Vein endothelial cell (primary cell): ENCODE data around the gene CTTN. TPM values are rescaled to one million over a fixed set of nuclear protein-coding genes. Genes with fewer than 3 reads are reported as not detected.

Experiments used
- total RNA-seq: library from RNA; depleted of rRNA; stranded (reverse); fragments of >200 nt; gene quantifications from 2 replicates; pipeline ENCODE4 v1.2.3, GENCODE V29; 2012

CTTN gene
- 328 and 357 TPM in 2 replicates for total RNA-seq

GRCh38 chr11:70397983-70398833 lies at the start of gene CTTN:
CTTN (plus strand) TSS chr11:70398529; CDS start chr11:70407298, 8,769 bp downstream.

Other genes starting within 250 kb of the CTTN start
- 50.0 and 51.3 TPM in 2 replicates for gene FADD, start 195.2 kb upstream of the CTTN start, total RNA-seq
- 44.1 and 53.8 TPM in 2 replicates for gene PPFIA1, start 127.8 kb upstream of the CTTN start, total RNA-seq